PC-3 (cell line): ENCODE measurements around the gene TBX1.

ENCODE experiments used
- EZH2 ChIP-seq: fragments of 300-600 bp; sonication (generic); IDR thresholded peaks from one replicate; pipeline ENCODE4 v1.6.1; 2017; ENCODE audit warnings: antibody characterized with exemption, mild to moderate bottlenecking, low read length; ENCODE audit not compliant: unreplicated experiment
- TF ChIP-seq, protein P1 (sequence below): fragments of 300-600 bp; sonication (generic); conservative IDR thresholded peaks from 2 replicates; pipeline ENCODE4 v1.5.1; 2017; ENCODE audit warnings: antibody characterized with exemption, low read depth, mild to moderate bottlenecking, low read length

GRCh38 chr22:19734163-19734562 lies 26.4 kb upstream of the TBX1 start:
- TF ChIP-seq, protein P1, sequence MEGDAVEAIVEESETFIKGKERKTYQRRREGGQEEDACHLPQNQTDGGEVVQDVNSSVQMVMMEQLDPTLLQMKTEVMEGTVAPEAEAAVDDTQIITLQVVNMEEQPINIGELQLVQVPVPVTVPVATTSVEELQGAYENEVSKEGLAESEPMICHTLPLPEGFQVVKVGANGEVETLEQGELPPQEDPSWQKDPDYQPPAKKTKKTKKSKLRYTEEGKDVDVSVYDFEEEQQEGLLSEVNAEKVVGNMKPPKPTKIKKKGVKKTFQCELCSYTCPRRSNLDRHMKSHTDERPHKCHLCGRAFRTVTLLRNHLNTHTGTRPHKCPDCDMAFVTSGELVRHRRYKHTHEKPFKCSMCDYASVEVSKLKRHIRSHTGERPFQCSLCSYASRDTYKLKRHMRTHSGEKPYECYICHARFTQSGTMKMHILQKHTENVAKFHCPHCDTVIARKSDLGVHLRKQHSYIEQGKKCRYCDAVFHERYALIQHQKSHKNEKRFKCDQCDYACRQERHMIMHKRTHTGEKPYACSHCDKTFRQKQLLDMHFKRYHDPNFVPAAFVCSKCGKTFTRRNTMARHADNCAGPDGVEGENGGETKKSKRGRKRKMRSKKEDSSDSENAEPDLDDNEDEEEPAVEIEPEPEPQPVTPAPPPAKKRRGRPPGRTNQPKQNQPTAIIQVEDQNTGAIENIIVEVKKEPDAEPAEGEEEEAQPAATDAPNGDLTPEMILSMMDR: no peak
- TF ChIP-seq EZH2: no peak
